Erythroblast (primary cell): ENCODE data around the gene IFT52.

Experiments
- DNase-seq, 2 experiments: peaks; one replicate each; lab custom pipeline; 2025; lab: John Stamatoyannopoulos, UW
- GATA1 ChIP-seq: IDR thresholded peaks from 2 replicates; pipeline ENCODE4 v1.6.1; 2011; ENCODE audit warnings: low read depth, mild to moderate bottlenecking, control low read depth, low read length, moderate library complexity
- POLR2A ChIP-seq: IDR thresholded peaks from 2 replicates; pipeline ENCODE4 v1.6.1; 2011; ENCODE audit warnings: mild to moderate bottlenecking, low read length

The IFT52 gene

DNA sequence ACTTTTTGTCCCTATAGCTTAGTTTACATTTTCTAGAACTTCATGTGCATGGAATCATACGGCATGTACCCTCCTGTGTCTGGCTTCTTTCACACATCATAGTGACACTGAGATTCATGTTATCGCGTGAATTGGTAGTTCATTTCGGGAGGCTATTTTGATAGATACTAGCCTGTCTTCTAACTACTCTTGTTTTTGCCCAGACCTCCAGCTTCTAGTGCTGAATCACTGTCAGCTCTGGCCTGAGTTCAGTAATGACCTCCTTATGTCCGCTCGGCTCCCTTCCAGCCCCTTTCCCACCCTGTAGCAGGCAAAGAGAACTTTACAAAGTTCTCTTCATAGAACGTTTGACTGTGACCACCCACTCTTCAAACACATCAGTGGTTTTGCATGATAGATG is 90.2 kb downstream of the IFT52 start:
- no peak for DNase-seq
- TF ChIP-seq POLR2A: no peak
- no peak for TF ChIP-seq GATA1

DNA sequence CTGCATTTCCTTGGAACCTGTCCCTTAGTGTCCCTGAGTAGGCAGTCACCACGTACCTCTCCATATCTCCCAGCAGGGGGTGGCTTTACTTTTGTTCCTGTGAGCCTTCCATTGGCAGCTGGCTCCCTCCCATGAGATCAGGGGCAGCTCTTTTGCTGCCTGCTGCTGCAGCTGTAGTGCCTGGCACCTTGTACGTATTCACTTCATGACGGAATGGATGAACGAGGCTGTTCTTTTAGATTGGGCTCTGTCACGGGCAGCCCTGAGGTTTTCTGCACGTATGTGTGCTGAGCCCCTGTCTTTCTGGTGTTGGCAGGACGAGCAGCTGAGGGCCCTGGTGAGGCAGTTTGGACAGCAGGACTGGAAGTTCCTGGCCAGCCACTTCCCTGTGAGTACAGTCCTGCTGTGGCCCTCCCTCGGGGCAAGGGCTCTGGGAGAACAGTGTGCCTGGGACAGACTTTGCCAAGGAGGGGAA is 90.8 kb downstream of the IFT52 start:
- TF ChIP-seq GATA1 (no peak), POLR2A (no peak)
- DNase-seq: no peak

DNA sequence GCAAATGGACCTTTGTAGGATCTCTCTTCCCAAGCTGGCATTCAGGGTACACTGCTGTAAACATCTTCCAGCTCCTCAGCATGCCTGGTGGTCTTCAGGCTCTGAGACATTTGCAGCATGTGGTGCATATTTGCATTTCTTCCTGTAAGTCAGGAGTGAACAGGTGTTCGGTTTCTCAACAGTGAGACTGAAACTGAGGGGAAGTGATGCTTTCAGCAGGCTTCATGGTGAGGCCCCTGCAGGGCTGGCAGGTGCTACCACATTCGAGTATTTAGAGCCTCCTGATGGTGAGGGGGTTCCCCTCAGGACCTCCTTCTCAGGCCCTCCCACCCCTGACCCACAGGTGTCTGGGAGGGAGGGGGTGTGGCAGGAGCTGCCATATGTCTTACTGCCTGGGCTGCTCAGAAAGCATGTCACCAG is 91.3 kb downstream of the IFT52 start:
- no peak for DNase-seq
- no peak for TF ChIP-seq GATA1
- TF ChIP-seq POLR2A: no peak

DNA sequence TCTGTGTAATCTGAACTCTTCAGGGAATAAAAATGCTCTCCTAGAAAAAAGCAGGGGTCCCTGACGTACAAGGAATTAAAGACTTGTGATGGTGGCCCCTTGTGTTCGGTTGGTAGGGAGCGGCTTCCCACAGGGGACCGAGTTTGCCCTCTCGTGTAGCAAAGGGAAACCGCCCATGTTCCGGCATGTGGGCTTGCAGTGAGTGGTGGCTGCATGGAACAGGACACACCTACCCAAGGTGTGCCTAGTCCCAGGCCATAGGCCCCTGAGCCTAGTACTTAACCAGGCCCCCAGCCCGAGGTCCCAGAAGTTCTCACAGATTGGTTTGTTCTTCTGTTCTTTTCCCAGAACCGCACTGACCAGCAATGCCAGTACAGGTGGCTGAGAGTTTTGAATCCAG is 91.7 kb downstream of the IFT52 start:
- no peak for DNase-seq
- no peak for TF ChIP-seq POLR2A
- no peak for TF ChIP-seq GATA1

DNA sequence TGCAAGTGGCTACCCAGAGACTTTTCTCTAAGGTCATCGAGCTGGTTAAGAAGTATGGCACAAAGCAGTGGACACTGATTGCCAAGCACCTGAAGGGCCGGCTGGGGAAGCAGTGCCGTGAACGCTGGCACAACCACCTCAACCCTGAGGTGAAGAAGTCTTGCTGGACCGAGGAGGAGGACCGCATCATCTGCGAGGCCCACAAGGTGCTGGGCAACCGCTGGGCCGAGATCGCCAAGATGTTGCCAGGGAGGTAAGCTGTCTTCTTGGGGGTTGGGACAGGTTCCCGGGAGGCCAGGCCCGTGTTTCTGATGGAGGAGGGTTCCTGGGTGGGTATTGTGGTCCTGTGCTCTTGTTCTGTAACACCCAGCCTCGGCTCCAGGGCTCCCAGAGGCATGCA is 96.1 kb downstream of the IFT52 start:
- DNase-seq: no peak
- TF ChIP-seq POLR2A (no peak), GATA1 (no peak)

DNA sequence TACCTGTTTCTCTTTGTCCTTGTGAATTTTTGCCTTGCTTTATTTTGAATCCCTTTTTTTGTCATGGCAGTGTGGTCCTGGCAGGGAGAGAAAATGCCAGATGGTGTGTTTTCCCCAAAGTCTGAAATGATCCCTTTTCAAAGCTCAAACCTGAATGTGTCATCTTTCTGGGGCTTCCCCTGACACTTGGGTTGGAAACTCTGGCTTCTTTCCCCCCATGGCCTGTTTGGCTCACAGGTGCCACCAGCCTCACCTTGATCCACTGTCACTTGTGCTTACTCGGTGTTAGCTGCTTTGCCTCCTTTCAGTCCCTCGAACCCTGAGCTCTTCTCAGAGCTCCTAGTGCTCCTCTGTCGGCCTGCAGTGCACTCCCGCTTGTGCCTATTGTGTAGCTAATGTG is 98.4 kb downstream of the IFT52 start:
- no peak for TF ChIP-seq POLR2A
- no peak for TF ChIP-seq GATA1
- DNase-seq: no peak

DNA sequence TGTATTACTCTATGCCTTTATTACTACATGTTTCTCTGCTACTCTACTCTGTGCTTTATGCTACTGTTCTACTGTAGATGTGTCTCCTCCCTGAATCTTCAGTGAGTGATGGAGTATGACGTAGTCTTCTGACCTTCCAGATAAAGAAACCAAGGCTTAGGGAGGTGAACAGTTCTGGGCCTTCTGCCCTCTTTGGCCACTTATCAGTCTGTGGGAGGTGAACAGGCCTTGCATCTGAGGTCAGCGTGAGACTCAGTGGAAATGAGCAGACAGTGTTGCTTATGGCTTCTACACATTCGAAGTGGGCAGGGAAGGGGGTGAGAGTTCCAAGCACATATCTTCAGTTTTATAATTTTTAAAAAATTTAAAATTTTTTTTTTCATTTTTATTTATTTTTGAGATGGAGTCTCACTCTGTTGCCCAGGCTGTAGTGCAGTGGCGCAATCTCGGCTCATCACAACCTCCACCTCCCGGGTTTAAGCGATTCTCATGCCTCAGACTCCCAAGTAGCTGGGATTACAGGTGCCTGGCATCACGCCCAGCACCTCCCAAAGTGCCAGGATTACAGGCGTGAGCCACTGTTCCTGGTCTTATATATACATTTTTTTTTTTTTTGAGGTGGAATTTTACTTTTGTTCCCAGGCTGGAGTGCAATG is 100.3 kb downstream of the IFT52 start:
- peak; percentile 85 to 92 for DNase-seq
- no peak for TF ChIP-seq GATA1

DNA sequence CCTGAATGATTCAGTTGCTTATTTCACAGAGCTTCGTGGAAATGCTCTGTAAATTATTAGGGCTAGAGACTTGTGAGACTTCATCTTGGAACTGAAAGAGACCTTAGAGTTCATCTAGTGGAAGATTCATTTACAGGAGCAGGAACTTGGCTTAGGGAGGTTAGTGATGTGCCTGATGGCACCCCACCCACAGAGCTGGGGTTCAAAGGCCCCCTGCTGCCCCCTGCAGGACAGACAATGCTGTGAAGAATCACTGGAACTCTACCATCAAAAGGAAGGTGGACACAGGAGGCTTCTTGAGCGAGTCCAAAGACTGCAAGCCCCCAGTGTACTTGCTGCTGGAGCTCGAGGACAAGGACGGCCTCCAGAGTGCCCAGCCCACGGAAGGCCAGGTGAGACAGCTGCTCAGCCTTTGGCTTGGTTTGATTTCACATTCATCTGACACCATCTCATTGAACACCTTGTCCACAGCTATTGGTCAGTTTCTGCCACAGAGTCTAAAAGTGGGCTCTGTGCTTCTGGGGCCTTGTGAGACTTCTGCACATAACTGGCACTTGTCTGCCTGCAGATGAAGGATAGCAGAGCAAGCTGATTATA is 101.3 kb downstream of the IFT52 start:
- TF ChIP-seq POLR2A (no peak), GATA1 (no peak)
- DNase-seq: peak; percentile 79 to 88

DNA sequence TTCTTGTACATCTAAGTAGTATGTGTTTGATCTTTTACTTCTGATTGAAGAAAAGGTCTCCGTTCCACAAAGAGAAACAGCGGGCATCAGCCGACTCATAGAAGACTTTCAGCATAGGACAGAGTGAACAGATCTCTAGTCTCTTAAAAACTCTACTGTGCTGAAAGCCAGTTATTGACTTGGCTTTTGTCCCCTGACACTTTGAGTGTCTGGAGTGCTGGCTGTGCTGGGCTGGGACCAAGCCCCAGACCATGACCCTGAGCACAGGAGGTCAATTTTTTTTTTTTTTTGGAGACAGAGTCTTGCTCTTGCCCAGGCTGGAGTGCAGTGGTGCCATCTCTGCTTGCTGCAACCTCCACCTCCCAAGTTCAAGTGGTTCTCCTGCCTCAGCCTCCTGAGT is 104.0 kb downstream of the IFT52 start:
- DNase-seq: no peak
- TF ChIP-seq POLR2A: no peak
- TF ChIP-seq GATA1: no peak

DNA sequence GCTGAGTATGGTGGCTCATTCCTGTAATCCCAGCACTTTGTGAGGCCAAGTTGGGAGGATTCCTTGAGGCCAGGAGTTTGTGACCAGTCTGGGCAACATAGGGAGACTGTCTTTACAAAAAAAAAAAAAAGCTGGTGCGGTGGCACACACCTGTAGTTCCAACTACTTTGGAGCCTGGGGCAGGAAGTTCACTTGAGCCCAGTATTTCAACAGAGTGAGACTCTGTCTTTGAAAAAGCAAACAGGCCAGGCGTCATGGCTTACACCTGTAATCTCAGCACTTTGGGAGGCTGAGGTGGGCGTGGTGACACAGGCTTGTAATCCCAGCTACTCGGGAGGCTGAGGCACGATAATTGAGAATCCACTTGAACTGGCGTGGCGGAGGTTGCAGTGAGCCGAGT is 104.8 kb downstream of the IFT52 start:
- no peak for DNase-seq
- no peak for TF ChIP-seq GATA1
- TF ChIP-seq POLR2A: no peak
